ENCODE data around the gene DRAM1. TPM values are rescaled to one million over a fixed set of nuclear protein-coding genes. Genes with fewer than 3 reads are reported as not detected.

Gene DRAM1
- polyA plus RNA-seq, 2 of the 4 experiments (the other 2 are of a cell fraction), result 28.0 to 39.1 TPM

DNA sequence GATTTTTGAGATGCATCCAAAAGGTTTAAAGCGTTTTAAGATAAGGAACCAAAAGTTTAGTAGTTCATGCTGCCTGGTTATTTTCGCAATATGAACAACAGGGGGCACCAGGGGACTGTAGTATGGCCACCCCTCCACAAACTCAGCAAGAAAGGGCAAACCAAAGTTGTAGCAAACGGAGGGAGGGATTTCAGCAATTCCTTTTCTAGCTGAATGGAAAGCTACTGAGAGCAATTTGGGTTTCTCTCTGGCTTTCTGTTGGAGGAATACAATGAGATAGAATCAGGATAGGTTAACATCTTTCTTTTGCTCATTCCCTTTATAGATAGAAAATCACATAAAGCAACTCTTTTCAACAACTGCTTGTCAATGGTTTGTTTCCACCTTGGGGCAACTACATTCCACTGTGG, 62.5 kb downstream of the DRAM1 start:
- DNase-seq (ENCODE audit: low read depth in 1 of 2, low spot score in 1 of 2), result peak; percentile 41 to 71
- ChIA-PET CTCF (interaction anchor here (0.6 to 5.8 kb wide), 28 partner anchors 9 to 1610 kb away, joined by 3 to 43 read pairs (median 4); no protein-coding TSS in a partner anchor), POLR2A (no interaction called here)
- TF ChIP-seq CBX8 (IDR thresholded peaks at IDR 0.05) (no peak), SMC3 (IDR thresholded peaks at IDR 0.05) (peak; percentile 87), RAD21 (conservative IDR thresholded peaks at IDR 0.05 in 1 of 2, IDR thresholded peaks at IDR 0.05 in 1 of 2) (peak; percentile 93 to 97)
- TF ChIP-seq, protein P1, sequence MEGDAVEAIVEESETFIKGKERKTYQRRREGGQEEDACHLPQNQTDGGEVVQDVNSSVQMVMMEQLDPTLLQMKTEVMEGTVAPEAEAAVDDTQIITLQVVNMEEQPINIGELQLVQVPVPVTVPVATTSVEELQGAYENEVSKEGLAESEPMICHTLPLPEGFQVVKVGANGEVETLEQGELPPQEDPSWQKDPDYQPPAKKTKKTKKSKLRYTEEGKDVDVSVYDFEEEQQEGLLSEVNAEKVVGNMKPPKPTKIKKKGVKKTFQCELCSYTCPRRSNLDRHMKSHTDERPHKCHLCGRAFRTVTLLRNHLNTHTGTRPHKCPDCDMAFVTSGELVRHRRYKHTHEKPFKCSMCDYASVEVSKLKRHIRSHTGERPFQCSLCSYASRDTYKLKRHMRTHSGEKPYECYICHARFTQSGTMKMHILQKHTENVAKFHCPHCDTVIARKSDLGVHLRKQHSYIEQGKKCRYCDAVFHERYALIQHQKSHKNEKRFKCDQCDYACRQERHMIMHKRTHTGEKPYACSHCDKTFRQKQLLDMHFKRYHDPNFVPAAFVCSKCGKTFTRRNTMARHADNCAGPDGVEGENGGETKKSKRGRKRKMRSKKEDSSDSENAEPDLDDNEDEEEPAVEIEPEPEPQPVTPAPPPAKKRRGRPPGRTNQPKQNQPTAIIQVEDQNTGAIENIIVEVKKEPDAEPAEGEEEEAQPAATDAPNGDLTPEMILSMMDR (IDR thresholded peaks at IDR 0.05), result peak; percentile 85
- ATAC-seq, result peak; percentile 67 to 91; a peak in 4 of 6 replicates
- 2% methylated on average over 3 of the region's 3 CpGs for WGBS (ENCODE audit: missing lambda C conversion rate)
- H3K4me1 ChIP-seq, result no peaks in the 10 kb centered on the region
- H3K4me3 ChIP-seq, result no peak overlapping the region
- 0 out of 3 replicates have a peak overlapping the region, but pooled peaks have one; percentile 30 for H3K4me2 ChIP-seq
- no peaks in the 10 kb centered on the region for H3K9me3 ChIP-seq
- no peak overlapping the region for H3K27ac ChIP-seq
- no peak for FAIRE-seq

DNA sequence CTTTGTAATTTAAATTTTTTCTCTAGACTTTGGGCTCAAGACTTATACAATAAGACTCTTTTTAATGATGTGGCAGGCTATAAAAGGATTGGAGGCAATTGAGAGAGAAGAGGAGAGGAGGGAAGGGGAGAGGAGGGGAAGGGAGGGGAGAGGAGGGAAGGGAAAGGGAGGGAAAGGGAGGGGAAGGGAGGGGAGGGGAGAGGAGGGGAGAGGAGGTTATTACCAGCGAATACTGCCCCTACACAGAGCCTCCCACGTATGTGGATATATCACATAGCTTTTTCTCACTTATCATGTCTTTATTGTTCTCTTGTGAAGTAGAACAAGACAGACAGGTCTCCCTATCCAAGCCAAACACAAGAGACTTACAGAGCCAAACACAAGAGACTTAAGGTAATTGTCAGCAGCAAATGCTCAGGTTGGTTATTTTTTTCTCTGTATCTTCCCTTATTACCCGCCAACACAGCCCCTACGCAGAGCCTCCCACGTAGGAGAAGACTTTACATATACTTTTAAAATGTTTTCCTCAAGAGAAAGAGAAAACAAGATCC, 63.1 kb downstream of the DRAM1 start:
- H3K27ac ChIP-seq, result no peak overlapping the region
- H3K4me1 ChIP-seq, result no peaks in the 10 kb centered on the region
- H3K4me2 ChIP-seq, result no peak overlapping the region
- no peak for DNase-seq (ENCODE audit: low read depth in 1 of 2, low spot score in 1 of 2)
- no peak overlapping the region for H3K4me3 ChIP-seq
- POLR2A ChIA-PET, result no interaction called here
- no peak for FAIRE-seq
- 27% methylated on average over 5 of the region's 5 CpGs for WGBS (ENCODE audit: missing lambda C conversion rate)
- H3K9me3 ChIP-seq, result no peaks in the 10 kb centered on the region
- TF ChIP-seq, protein P2, sequence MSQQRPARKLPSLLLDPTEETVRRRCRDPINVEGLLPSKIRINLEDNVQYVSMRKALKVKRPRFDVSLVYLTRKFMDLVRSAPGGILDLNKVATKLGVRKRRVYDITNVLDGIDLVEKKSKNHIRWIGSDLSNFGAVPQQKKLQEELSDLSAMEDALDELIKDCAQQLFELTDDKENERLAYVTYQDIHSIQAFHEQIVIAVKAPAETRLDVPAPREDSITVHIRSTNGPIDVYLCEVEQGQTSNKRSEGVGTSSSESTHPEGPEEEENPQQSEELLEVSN (IDR thresholded peaks at IDR 0.05; ENCODE audit: borderline replicate concordance, low read depth), result no peak
- TF ChIP-seq, protein P3, sequence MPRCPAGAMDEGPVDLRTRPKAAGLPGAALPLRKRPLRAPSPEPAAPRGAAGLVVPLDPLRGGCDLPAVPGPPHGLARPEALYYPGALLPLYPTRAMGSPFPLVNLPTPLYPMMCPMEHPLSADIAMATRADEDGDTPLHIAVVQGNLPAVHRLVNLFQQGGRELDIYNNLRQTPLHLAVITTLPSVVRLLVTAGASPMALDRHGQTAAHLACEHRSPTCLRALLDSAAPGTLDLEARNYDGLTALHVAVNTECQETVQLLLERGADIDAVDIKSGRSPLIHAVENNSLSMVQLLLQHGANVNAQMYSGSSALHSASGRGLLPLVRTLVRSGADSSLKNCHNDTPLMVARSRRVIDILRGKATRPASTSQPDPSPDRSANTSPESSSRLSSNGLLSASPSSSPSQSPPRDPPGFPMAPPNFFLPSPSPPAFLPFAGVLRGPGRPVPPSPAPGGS (IDR thresholded peaks at IDR 0.05), result no peak
- TF ChIP-seq KDM1A (IDR thresholded peaks at IDR 0.05; ENCODE audit: low read depth), result no peak
- no peak for TF ChIP-seq CHD4 (IDR thresholded peaks at IDR 0.05; ENCODE audit: borderline replicate concordance)
- TF ChIP-seq MAFK (IDR thresholded peaks at IDR 0.05; ENCODE audit: partially characterized antibody), result no peak
- no peak for TF ChIP-seq JUNB (IDR thresholded peaks at IDR 0.05)
- TF ChIP-seq NR3C1 (IDR thresholded peaks at IDR 0.05), result no peak
- no peak for TF ChIP-seq FOSB (CRISPR knock-in tag; IDR thresholded peaks at IDR 0.05)
- TF ChIP-seq, protein P4, sequence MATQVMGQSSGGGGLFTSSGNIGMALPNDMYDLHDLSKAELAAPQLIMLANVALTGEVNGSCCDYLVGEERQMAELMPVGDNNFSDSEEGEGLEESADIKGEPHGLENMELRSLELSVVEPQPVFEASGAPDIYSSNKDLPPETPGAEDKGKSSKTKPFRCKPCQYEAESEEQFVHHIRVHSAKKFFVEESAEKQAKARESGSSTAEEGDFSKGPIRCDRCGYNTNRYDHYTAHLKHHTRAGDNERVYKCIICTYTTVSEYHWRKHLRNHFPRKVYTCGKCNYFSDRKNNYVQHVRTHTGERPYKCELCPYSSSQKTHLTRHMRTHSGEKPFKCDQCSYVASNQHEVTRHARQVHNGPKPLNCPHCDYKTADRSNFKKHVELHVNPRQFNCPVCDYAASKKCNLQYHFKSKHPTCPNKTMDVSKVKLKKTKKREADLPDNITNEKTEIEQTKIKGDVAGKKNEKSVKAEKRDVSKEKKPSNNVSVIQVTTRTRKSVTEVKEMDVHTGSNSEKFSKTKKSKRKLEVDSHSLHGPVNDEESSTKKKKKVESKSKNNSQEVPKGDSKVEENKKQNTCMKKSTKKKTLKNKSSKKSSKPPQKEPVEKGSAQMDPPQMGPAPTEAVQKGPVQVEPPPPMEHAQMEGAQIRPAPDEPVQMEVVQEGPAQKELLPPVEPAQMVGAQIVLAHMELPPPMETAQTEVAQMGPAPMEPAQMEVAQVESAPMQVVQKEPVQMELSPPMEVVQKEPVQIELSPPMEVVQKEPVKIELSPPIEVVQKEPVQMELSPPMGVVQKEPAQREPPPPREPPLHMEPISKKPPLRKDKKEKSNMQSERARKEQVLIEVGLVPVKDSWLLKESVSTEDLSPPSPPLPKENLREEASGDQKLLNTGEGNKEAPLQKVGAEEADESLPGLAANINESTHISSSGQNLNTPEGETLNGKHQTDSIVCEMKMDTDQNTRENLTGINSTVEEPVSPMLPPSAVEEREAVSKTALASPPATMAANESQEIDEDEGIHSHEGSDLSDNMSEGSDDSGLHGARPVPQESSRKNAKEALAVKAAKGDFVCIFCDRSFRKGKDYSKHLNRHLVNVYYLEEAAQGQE (IDR thresholded peaks at IDR 0.05), result no peak
- TF ChIP-seq EP300 (IDR thresholded peaks at IDR 0.05), result no peak
- no peak for TF ChIP-seq CHD2 (IDR thresholded peaks at IDR 0.05; ENCODE audit: low read length, partially characterized antibody)
- no peak for TF ChIP-seq JUN (IDR thresholded peaks at IDR 0.05)
- no peak for TF ChIP-seq MYC (IDR thresholded peaks at IDR 0.05; ENCODE audit: borderline replicate concordance, low read length)
- no peak for TF ChIP-seq NPAS2 (CRISPR knock-in tag; IDR thresholded peaks at IDR 0.05; ENCODE audit: borderline replicate concordance)
- TF ChIP-seq RFX5 (IDR thresholded peaks at IDR 0.05), result no peak
- TF ChIP-seq ZNF302 (CRISPR knock-in tag; IDR thresholded peaks at IDR 0.05), result no peak
- TF ChIP-seq, protein P5, sequence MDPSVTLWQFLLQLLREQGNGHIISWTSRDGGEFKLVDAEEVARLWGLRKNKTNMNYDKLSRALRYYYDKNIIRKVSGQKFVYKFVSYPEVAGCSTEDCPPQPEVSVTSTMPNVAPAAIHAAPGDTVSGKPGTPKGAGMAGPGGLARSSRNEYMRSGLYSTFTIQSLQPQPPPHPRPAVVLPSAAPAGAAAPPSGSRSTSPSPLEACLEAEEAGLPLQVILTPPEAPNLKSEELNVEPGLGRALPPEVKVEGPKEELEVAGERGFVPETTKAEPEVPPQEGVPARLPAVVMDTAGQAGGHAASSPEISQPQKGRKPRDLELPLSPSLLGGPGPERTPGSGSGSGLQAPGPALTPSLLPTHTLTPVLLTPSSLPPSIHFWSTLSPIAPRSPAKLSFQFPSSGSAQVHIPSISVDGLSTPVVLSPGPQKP (IDR thresholded peaks at IDR 0.05; ENCODE audit: low read depth, low read length), result no peak
- TF ChIP-seq SREBF2 (IDR thresholded peaks at IDR 0.05), result no peak
- no peak for TF ChIP-seq BHLHE40 (IDR thresholded peaks at IDR 0.05; ENCODE audit: low read depth, low read length)
- no peak for ATAC-seq
- CTCF ChIA-PET, result interaction anchor here (0.6 to 5.8 kb wide), 31 partner anchors 8 to 1609 kb away, joined by 3 to 43 read pairs (median 5); no protein-coding TSS in a partner anchor

Measured in A549 (cell line).